ENCODE data around the gene FANCM.

DNA sequence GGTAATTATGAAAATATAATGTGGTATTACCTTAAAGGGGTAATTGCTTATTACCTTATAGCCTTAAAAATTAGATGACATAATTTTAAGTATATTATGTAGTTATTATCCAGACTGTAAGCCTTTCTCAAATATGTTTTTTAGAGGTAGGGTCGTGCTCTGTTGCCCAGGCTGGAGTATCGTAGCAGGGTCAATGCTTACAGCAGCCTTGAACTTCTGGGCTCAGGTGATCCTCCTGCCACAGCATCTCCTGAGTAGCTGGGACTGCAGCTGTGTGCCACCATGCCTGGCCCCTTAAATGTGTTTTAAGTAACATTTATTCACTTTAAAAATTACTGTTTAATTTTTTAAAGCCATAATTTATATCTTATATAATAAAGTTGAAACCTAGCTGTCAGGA, 41.5 kb upstream of the FANCM start:
- TF ChIP-seq, protein P1, sequence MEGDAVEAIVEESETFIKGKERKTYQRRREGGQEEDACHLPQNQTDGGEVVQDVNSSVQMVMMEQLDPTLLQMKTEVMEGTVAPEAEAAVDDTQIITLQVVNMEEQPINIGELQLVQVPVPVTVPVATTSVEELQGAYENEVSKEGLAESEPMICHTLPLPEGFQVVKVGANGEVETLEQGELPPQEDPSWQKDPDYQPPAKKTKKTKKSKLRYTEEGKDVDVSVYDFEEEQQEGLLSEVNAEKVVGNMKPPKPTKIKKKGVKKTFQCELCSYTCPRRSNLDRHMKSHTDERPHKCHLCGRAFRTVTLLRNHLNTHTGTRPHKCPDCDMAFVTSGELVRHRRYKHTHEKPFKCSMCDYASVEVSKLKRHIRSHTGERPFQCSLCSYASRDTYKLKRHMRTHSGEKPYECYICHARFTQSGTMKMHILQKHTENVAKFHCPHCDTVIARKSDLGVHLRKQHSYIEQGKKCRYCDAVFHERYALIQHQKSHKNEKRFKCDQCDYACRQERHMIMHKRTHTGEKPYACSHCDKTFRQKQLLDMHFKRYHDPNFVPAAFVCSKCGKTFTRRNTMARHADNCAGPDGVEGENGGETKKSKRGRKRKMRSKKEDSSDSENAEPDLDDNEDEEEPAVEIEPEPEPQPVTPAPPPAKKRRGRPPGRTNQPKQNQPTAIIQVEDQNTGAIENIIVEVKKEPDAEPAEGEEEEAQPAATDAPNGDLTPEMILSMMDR (IDR thresholded peaks at IDR 0.05): no peak
- TF ChIP-seq EP300 (IDR thresholded peaks at IDR 0.05) (no peak), POLR2A (IDR thresholded peaks at IDR 0.05) (no peak)

Data from suprapubic skin (tissue), 3 donors.